OCI-LY3 (cell line): ENCODE results near the gene ASPRV1.
"Not testable (repeated sequence)": the region's sequence is repeated elsewhere in the genome, so short reads cannot be mapped to it uniquely, and the experiment has no call there.

Source experiments
- H2AFZ ChIP-seq: fragments of 200-600, 300-600 bp; shearing (Covaris generic); 2 replicates; pipeline ENCODE4 v1.6.0; 2014; ENCODE audit warnings: antibody characterized with exemption, low read depth, low read length
- H3K27ac ChIP-seq: fragments of 200-600, 300-600 bp; sonication (generic); 2 replicates; pipeline ENCODE4 v1.5.1; 2014; ENCODE audit warnings: mild to moderate bottlenecking, low read length, moderate library complexity, mixed read lengths
- H3K27me3 ChIP-seq: fragments of 200-600, 300-600 bp; sonication (generic); 2 replicates; pipeline ENCODE4 v1.6.1; 2014; ENCODE audit warnings: low read depth, low read length, mixed read lengths
- H3K36me3 ChIP-seq: fragments of 200-600, 300-600 bp; sonication (generic); replicated peaks from 2 replicates; pipeline ENCODE3; 2014; ENCODE audit warnings: low read depth, low read length, mixed read lengths
- H3K4me1 ChIP-seq: fragments of 300-600, 200-600 bp; sonication (generic); 2 replicates; pipeline ENCODE4 v1.6.1; 2014; ENCODE audit warnings: low read length, mixed read lengths
- H3K4me2 ChIP-seq: fragments of 200-600, 300-600 bp; sonication (generic); 2 replicates; pipeline ENCODE4 v1.6.1; 2014; ENCODE audit warnings: low read length, mixed read lengths
- H3K4me3 ChIP-seq: fragments of 300-600, 200-600 bp; sonication (generic); 2 replicates; pipeline ENCODE4 v1.5.1; 2014; ENCODE audit warnings: antibody characterized with exemption, mild to moderate bottlenecking, low read length, moderate library complexity
- H3K79me2 ChIP-seq: fragments of 300-600, 200-600 bp; shearing (Covaris generic); 2 replicates; pipeline ENCODE4 v1.6.1; 2014; ENCODE audit warnings: mild to moderate bottlenecking, low read length, mixed read lengths
- H3K9ac ChIP-seq: fragments of 300-600, 200-600 bp; shearing (Covaris generic); 2 replicates; pipeline ENCODE4 v1.6.0; 2014; ENCODE audit warnings: mild to moderate bottlenecking, low read length, moderate library complexity
- H3K9me3 ChIP-seq: fragments of 200-600, 300-600 bp; shearing (Covaris generic); 2 replicates; pipeline ENCODE4 v1.6.1; 2014; ENCODE audit warnings: low read length, mixed read lengths; ENCODE audit not compliant: insufficient read depth
- H4K20me1 ChIP-seq: fragments of 200-600, 300-600 bp; sonication (generic); 2 replicates; pipeline ENCODE4 v1.6.1; 2016; ENCODE audit warnings: low read length, mixed read lengths; ENCODE audit not compliant: insufficient read depth
- CTCF ChIP-seq: fragments of 200-600, 300-600 bp; sonication (generic); IDR thresholded peaks from 2 replicates; pipeline ENCODE4 v1.5.1; 2014; ENCODE audit warnings: antibody characterized with exemption, low read length, low read depth
- EZH2phosphoT487 ChIP-seq: fragments of 200-600 bp; shearing (Covaris generic); IDR thresholded peaks from 2 replicates; pipeline ENCODE4 v1.6.1; 2018; ENCODE audit warnings: antibody characterized with exemption, mixed run types, low read depth

Gene ASPRV1

GRCh38 chr2:70003093-70003830 lies 41.8 kb upstream of the ASPRV1 start:
- no peak overlapping the region for H3K4me3 ChIP-seq
- no peaks in the 10 kb centered on the region for H3K27me3 ChIP-seq
- no peak overlapping the region for H2AFZ ChIP-seq
- no peak overlapping the region for H3K4me2 ChIP-seq
- no peaks in the 10 kb centered on the region for H3K36me3 ChIP-seq
- H4K20me1 ChIP-seq, result no peaks in the 10 kb centered on the region
- no peaks in the 10 kb centered on the region for H3K9me3 ChIP-seq
- no peak overlapping the region for H3K27ac ChIP-seq
- H3K9ac ChIP-seq, result no peak overlapping the region
- TF ChIP-seq EZH2phosphoT487, result no peak
- TF ChIP-seq CTCF, result no peak
- no peaks in the 10 kb centered on the region for H3K4me1 ChIP-seq
- no peaks in the 10 kb centered on the region for H3K79me2 ChIP-seq

- TF ChIP-seq CTCF, result no peak
- no peak for TF ChIP-seq EZH2phosphoT487
- no peaks in the 10 kb centered on the region for H3K9me3 ChIP-seq
- no peak overlapping the region for H3K27ac ChIP-seq
- no peaks in the 10 kb centered on the region for H3K79me2 ChIP-seq
- no peak overlapping the region for H3K4me2 ChIP-seq
- H3K9ac ChIP-seq, result no peak overlapping the region
- H4K20me1 ChIP-seq, result no peaks in the 10 kb centered on the region
- H2AFZ ChIP-seq, result no peak overlapping the region
- no peaks in the 10 kb centered on the region for H3K36me3 ChIP-seq
- H3K4me3 ChIP-seq, result no peak overlapping the region
- H3K4me1 ChIP-seq, result no peaks in the 10 kb centered on the region
- H3K27me3 ChIP-seq, result no peaks in the 10 kb centered on the region
Observed at GRCh38 chr2:70002241-70002899, 40.9 kb upstream of the ASPRV1 start.

GRCh38 chr2:70000529-70000928 lies 39.1 kb upstream of the ASPRV1 start:
- H3K4me1 ChIP-seq, H2AFZ ChIP-seq, H3K9ac ChIP-seq, H3K36me3 ChIP-seq, H4K20me1 ChIP-seq, H3K4me3 ChIP-seq, H3K9me3 ChIP-seq, H3K79me2 ChIP-seq, H3K27ac ChIP-seq, H3K27me3 ChIP-seq, H3K4me2 ChIP-seq: not testable (repeated sequence)

GRCh38 chr2:69998761-69999160 lies 37.3 kb upstream of the ASPRV1 start:
- no peaks in the 10 kb centered on the region for H3K27me3 ChIP-seq
- H4K20me1 ChIP-seq, result no peaks in the 10 kb centered on the region
- H2AFZ ChIP-seq, result no peak overlapping the region
- H3K27ac ChIP-seq, result no peak overlapping the region
- H3K4me3 ChIP-seq, result no peak overlapping the region
- TF ChIP-seq EZH2phosphoT487 (no peak), CTCF (no peak)
- no peaks in the 10 kb centered on the region for H3K36me3 ChIP-seq
- H3K9me3 ChIP-seq, result no peaks in the 10 kb centered on the region
- H3K4me2 ChIP-seq, result no peak overlapping the region
- no peak overlapping the region for H3K9ac ChIP-seq
- no peaks in the 10 kb centered on the region for H3K4me1 ChIP-seq
- H3K79me2 ChIP-seq, result no peaks in the 10 kb centered on the region
